ENCODE results near the gene DOCK9. TPM values are rescaled to one million over a fixed set of nuclear protein-coding genes. Genes with fewer than 3 reads are reported as not detected.

Gene DOCK9
- total and polyA plus RNA-seq, 2 experiments from 2014 or later = 8.5 to 57.7 TPM

GRCh38 chr13:98800078-98800477 lies 177.8 kb downstream of the DOCK9 start:
- Mint-ChIP-seq H3K4me1 (peaks cover 7% of the 10 kb centered on the region; the same call in 2 of the 3 replicates), H3K4me3 (no peak overlapping the region), H3K27ac (no peak overlapping the region), H3K27me3 (ENCODE audit: insufficient read depth, low read depth, poor library complexity) (peaks cover 2% of the 10 kb centered on the region), H3K36me3 (ENCODE audit: low read depth) (0 out of 3 replicates have a peak, but pooled peaks cover 3% of the 10 kb centered on the region), H3K9me3 (no peaks in the 10 kb centered on the region)
- Histone ChIP-seq H3K4me1 (ENCODE audit: insufficient read depth) (no peaks in the 10 kb centered on the region), H4K20me1 (replicated peaks; ENCODE audit: insufficient read depth) (no peaks in the 10 kb centered on the region), H3F3A (replicated peaks; ENCODE audit: low read depth) (no peaks in the 10 kb centered on the region), H2AFZ (no peak overlapping the region), H3K9me2 (ENCODE audit: insufficient read depth) (0 out of 2 replicates have a peak, but pooled peaks cover 4% of the 10 kb centered on the region), H3K27ac (ENCODE audit: low read depth) (no peak overlapping the region), H3K79me2 (replicated peaks; ENCODE audit: insufficient read depth) (no peaks in the 10 kb centered on the region), H3K27me3 (ENCODE audit: insufficient read depth) (no peaks in the 10 kb centered on the region), H3K4me3 (no peak overlapping the region), H3K36me3 (ENCODE audit: insufficient read depth) (no peaks in the 10 kb centered on the region), H3K4me2 (no peak overlapping the region)
- ATAC-seq (no peak), DNase-seq (ENCODE audit: low spot score) (no peak)
- TF ChIP-seq STAT1 (IDR thresholded peaks at IDR 0.05; ENCODE audit: unreplicated experiment) (no peak), NANOG (IDR thresholded peaks at IDR 0.05; ENCODE audit: borderline replicate concordance) (no peak), ETS1 (IDR thresholded peaks at IDR 0.05) (no peak), REST (IDR thresholded peaks at IDR 0.05; ENCODE audit: unreplicated experiment) (no peak), POLR2AphosphoS5 (IDR thresholded peaks at IDR 0.05; ENCODE audit: low read depth) (no peak), ZNF331 (CRISPR knock-in tag; IDR thresholded peaks at IDR 0.05; ENCODE audit: low read depth) (no peak), JUNB (IDR thresholded peaks at IDR 0.05; ENCODE audit: unreplicated experiment) (no peak), CREB1 (CRISPR knock-in tag; IDR thresholded peaks at IDR 0.05; ENCODE audit: low read depth) (no peak), ZNF114 (CRISPR knock-in tag; IDR thresholded peaks at IDR 0.05) (no peak), CTCF (conservative IDR thresholded peaks at IDR 0.05; ENCODE audit: low read depth in 2 of 2) (no peak), EZH2 (IDR thresholded peaks at IDR 0.05; ENCODE audit: low read depth, unreplicated experiment) (no peak)
